Measurements from ENCODE around the gene STUM. TPM values are rescaled to one million over a fixed set of nuclear protein-coding genes. Genes with fewer than 3 reads are reported as not detected.
A peak's percentile ranks its signal among the peaks of the same experiment; 100 is the strongest.

The STUM gene
- total and polyA plus RNA-seq, 2 experiments from 2014 or later, result 0.71 to 7.6 TPM

DNA sequence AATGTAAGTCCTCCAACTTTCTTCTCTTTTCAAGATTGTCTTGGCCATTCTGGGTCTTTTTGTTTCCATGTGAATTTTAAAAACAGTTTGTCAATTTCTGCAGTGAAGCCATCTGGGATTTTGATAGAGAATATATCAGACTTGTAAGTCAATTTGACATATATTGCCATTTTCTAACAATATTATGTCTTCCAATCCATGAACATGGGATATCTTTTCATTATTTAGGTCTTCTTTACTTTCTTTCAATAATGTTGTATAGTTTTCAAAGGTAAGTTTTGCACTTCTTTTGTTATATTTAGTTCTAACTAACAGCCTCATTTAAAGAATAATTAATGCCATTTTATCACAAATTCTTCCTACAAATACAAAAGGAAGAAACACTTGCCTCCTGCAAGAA lies 73.4 kb downstream of the STUM start:
- TF ChIP-seq, protein P1, sequence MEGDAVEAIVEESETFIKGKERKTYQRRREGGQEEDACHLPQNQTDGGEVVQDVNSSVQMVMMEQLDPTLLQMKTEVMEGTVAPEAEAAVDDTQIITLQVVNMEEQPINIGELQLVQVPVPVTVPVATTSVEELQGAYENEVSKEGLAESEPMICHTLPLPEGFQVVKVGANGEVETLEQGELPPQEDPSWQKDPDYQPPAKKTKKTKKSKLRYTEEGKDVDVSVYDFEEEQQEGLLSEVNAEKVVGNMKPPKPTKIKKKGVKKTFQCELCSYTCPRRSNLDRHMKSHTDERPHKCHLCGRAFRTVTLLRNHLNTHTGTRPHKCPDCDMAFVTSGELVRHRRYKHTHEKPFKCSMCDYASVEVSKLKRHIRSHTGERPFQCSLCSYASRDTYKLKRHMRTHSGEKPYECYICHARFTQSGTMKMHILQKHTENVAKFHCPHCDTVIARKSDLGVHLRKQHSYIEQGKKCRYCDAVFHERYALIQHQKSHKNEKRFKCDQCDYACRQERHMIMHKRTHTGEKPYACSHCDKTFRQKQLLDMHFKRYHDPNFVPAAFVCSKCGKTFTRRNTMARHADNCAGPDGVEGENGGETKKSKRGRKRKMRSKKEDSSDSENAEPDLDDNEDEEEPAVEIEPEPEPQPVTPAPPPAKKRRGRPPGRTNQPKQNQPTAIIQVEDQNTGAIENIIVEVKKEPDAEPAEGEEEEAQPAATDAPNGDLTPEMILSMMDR (IDR thresholded peaks at IDR 0.05; ENCODE audit: low read depth, low read length), result no peak
- no peaks in the 10 kb centered on the region for H3K9me3 ChIP-seq (ENCODE audit: low read depth)
- H3K36me3 ChIP-seq, result no peaks in the 10 kb centered on the region
- H3K27me3 ChIP-seq, result no peaks in the 10 kb centered on the region
- no peaks in the 10 kb centered on the region for H3K4me1 ChIP-seq (ENCODE audit: low read depth)
- no peak overlapping the region for H3K27ac ChIP-seq
- H3K4me3 ChIP-seq, result no peak overlapping the region
- no peak for DNase-seq (ENCODE audit: low read depth in 1 of 2, low spot score in 1 of 2)

DNA sequence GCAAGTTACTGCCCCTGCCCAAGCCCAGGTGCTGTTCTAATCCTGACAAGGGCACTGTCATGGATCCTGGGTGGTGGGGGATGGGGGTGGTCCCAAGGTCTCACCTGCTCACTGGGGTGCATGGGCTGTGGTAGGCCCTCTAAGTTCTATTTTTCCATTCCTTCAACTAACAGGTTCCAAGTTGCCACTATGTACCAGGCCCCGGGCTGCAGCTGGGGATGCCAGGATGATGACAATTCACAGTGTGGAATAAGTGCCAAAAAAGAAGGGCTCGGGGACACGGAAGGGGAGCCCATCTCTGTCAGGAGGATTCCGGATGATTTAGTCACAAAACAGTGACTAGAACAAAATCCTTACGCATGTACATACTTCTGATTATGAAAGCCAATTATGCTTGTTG lies 76.0 kb downstream of the STUM start:
- no peaks in the 10 kb centered on the region for H3K4me1 ChIP-seq (ENCODE audit: low read depth)
- H3K27me3 ChIP-seq, result no peaks in the 10 kb centered on the region
- DNase-seq (ENCODE audit: low read depth in 1 of 2, low spot score in 1 of 2), result peak in 1 of 2 donors; percentile 13
- TF ChIP-seq, protein P1 (IDR thresholded peaks at IDR 0.05; ENCODE audit: low read depth, low read length), result no peak
- no peaks in the 10 kb centered on the region for H3K36me3 ChIP-seq
- no peak overlapping the region for H3K4me3 ChIP-seq
- H3K27ac ChIP-seq, result no peak overlapping the region
- no peaks in the 10 kb centered on the region for H3K9me3 ChIP-seq (ENCODE audit: low read depth)

DNA sequence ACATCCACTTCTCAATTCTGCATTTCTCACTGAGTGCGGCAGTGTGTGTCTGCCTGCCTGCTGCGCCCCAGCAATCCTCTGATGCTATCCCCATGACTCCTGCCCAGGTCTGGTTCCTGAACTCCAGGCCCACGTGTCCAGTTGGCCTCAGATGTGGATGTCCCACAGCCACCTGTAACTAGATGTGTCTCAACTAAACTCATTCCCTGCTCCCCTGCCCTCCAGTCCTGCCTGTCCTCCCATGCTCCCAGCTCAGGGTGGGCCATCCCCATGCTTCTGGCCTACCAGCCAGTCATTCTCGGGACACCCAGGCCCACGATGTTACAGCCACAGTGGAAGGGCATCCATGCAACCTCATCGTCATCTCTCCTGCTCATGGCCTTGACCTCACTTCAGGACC lies 76.8 kb downstream of the STUM start:
- TF ChIP-seq, protein P1 (IDR thresholded peaks at IDR 0.05; ENCODE audit: low read depth, low read length), result no peak
- Histone ChIP-seq H3K27ac (no peak overlapping the region), H3K36me3 (no peaks in the 10 kb centered on the region), H3K27me3 (no peaks in the 10 kb centered on the region), H3K4me3 (no peak overlapping the region), H3K9me3 (ENCODE audit: low read depth) (no peaks in the 10 kb centered on the region), H3K4me1 (ENCODE audit: low read depth) (no peaks in the 10 kb centered on the region)
- no peak for DNase-seq (ENCODE audit: low read depth in 1 of 2, low spot score in 1 of 2)

DNA sequence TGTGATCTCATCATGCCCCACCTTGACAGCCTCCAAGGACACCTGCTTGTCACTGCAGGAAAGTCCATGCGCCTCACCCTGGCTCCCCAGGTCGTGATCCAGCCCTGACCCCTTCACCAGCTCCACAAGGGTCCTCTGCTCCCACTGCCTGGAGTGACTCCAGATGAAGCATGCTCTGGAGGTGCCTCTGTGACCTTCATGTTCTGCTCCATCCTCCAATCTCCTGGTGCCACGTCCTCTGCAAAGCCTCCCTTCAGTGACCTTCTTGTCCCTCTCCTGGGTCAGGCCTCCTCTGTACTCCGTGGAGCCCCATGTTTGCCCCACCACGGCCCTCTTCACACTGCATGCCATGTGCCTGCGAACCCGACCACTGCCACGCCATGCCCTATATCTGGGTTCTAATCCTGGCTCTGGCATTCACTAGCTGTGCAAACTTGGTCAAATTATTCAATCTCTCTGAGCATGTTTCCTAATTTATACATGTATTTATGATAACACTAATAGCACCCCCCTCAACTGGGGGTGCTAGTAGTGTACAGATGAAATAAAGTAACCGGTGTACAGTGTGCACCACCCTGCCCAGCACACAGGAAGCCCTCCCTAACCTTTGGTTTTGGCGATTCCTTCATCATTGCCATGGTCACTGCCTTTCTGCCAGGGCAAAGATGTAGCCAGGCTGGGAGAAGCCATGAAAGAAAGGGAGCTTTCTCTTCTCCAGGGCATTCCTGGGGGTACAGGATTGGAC lies 77.4 kb downstream of the STUM start:
- TF ChIP-seq, protein P1 (IDR thresholded peaks at IDR 0.05; ENCODE audit: low read depth, low read length), result no peak
- no peaks in the 10 kb centered on the region for H3K27me3 ChIP-seq
- H3K4me3 ChIP-seq, result no peak overlapping the region
- no peaks in the 10 kb centered on the region for H3K4me1 ChIP-seq (ENCODE audit: low read depth)
- no peak overlapping the region for H3K27ac ChIP-seq
- no peaks in the 10 kb centered on the region for H3K9me3 ChIP-seq (ENCODE audit: low read depth)
- DNase-seq (ENCODE audit: low read depth in 1 of 2, low spot score in 1 of 2), result no peak
- H3K36me3 ChIP-seq, result no peaks in the 10 kb centered on the region

DNA sequence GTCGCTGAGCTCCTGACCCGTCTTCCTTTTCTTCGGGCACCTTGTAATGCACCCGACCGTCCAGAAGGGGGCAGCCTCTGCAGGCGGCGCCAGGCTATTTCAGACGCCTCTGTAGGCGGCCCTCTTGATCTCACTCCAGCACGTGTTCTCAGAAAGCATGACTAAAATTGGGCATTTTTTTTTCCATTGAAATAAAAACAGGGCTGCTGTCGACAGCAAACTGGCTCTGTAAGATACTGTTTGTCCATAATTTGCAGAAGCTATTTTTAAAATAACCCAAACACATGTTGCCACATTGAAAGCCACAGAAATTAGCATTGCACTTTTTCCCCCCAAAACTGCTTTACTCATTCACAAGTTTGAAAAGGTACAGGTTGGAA lies 78.0 kb downstream of the STUM start:
- TF ChIP-seq, protein P1 (IDR thresholded peaks at IDR 0.05; ENCODE audit: low read depth, low read length), result peak; percentile 95
- Histone ChIP-seq H3K9me3 (ENCODE audit: low read depth) (no peaks in the 10 kb centered on the region), H3K4me1 (ENCODE audit: low read depth) (no peaks in the 10 kb centered on the region), H3K4me3 (no peak overlapping the region), H3K27ac (no peak overlapping the region), H3K27me3 (no peaks in the 10 kb centered on the region), H3K36me3 (no peaks in the 10 kb centered on the region)
- DNase-seq (ENCODE audit: low read depth in 1 of 2, low spot score in 1 of 2), result peak; percentile 62 to 78
